A549 (cell line): ENCODE results near the gene NDUFA13. TPM values are rescaled to one million over a fixed set of nuclear protein-coding genes. Genes with fewer than 3 reads are reported as not detected.

Source experiments
- ATAC-seq, 2 experiments: fragments of 200-7000 bp in 1 of 2; fragments of >200 bp in 1 of 2; cut with Nextera tagmentation in 1 of 2; cut with Tn5 transposase in 1 of 2; 3 replicates each; pipeline versions ENCODE4 v1.8.0 to v1.9.1; 2018 to 2020; ENCODE audit warnings: mild to moderate bottlenecking in 1 of 2, moderate library complexity in 1 of 2
- CTCF ChIA-PET: fragments of 300-600 bp; sonication (Branson Sonifier 250); formaldehyde crosslinking; extraction: SDS; loops from one replicate; lab custom pipeline; 2021; ENCODE audit warnings: antibody characterized with exemption, inconsistent platforms; lab: Yijun Ruan, JAX
- POLR2A ChIA-PET: fragments of 350-600 bp; formaldehyde crosslinking; extraction: SDS; loops from one replicate; lab custom pipeline; 2021; ENCODE audit warnings: antibody characterized with exemption, inconsistent platforms; lab: Yijun Ruan, JAX
- DNase-seq, 2 experiments: peaks; one replicate each; pipeline versions ENCODE4 v3.0.0 to v3.0.0-alpha.2; 2011 to 2016; ENCODE audit warnings: low read depth in 1 of 2, low spot score in 1 of 2
- FAIRE-seq: peaks from 2 replicates; lab custom pipeline; 2011; peaks lifted over from hg19 to GRCh38; lab: Jason Lieb, UNC
- H3K27ac ChIP-seq, 2 experiments: fragments of >200 bp; sonication (Bioruptor Twin); formaldehyde crosslinking; 3 replicates each; pipeline ENCODE4 v1.5.1; 2016 to 2017
- H3K4me1 ChIP-seq: fragments of >200 bp; sonication (Bioruptor Twin); formaldehyde crosslinking; 3 replicates; pipeline ENCODE4 v1.6.1; 2016
- H3K4me2 ChIP-seq: fragments of >200 bp; sonication (Bioruptor Twin); formaldehyde crosslinking; 3 replicates; pipeline ENCODE4 v1.6.1; 2016
- H3K4me3 ChIP-seq: fragments of >200 bp; sonication (Bioruptor Twin); formaldehyde crosslinking; 3 replicates; pipeline ENCODE4 v1.5.1; 2016
- H3K9me3 ChIP-seq: fragments of >200 bp; sonication (Bioruptor Twin); formaldehyde crosslinking; 3 replicates; pipeline ENCODE4 v1.6.1; 2016
- ATOH8 ChIP-seq: fragments of 250-450 bp; sonication (Bioruptor Pico); IDR thresholded peaks from 2 replicates; pipeline ENCODE4 v1.5.0; 2020; ENCODE audit warnings: low read depth, mild to moderate bottlenecking, moderate library complexity
- BHLHE40 ChIP-seq: IDR thresholded peaks from 2 replicates; pipeline ENCODE4 v1.6.1; 2012; ENCODE audit warnings: low read depth, low read length, inconsistent platforms
- CHD4 ChIP-seq: fragments of 200-600 bp; sonication (generic); IDR thresholded peaks from 2 replicates; pipeline ENCODE4 v1.6.1; 2016; ENCODE audit warnings: antibody characterized with exemption, mild to moderate bottlenecking, borderline replicate concordance
- ELK1 ChIP-seq: fragments of 150-350 bp; IDR thresholded peaks from 2 replicates; pipeline ENCODE4 v1.6.1; 2014; ENCODE audit warnings: low read depth, mild to moderate bottlenecking, low read length
- EP300 ChIP-seq, 2 experiments: fragments of >200 bp; sonication (Bioruptor Twin); formaldehyde crosslinking; IDR thresholded peaks; 2 replicates in 1 of 2; 3 replicates in 1 of 2; pipeline ENCODE4 v1.6.1; 2016 to 2017
- ESRRA ChIP-seq: fragments of 150-350 bp; IDR thresholded peaks from 2 replicates; pipeline ENCODE4 v1.6.1; 2014; ENCODE audit warnings: mild to moderate bottlenecking, low read length, borderline replicate concordance
- HMGXB4 ChIP-seq: fragments of 250-450 bp; sonication (Bioruptor Pico); IDR thresholded peaks from 2 replicates; pipeline ENCODE4 v1.5.0; 2021; ENCODE audit warnings: mild to moderate bottlenecking, moderate library complexity, borderline replicate concordance
- JUN ChIP-seq, 2 experiments: fragments of >200 bp; sonication (Bioruptor Twin); formaldehyde crosslinking; IDR thresholded peaks; 2 replicates in 1 of 2; 3 replicates in 1 of 2; pipeline ENCODE4 v1.6.1; 2016 to 2017
- JUNB ChIP-seq: fragments of >200 bp; sonication (Bioruptor Twin); formaldehyde crosslinking; IDR thresholded peaks from 2 replicates; pipeline ENCODE4 v1.6.1; 2016
- KDM5A ChIP-seq: fragments of 200-600 bp; sonication (generic); IDR thresholded peaks from 2 replicates; pipeline ENCODE4 v1.6.1; 2016; ENCODE audit warnings: antibody characterized with exemption, mild to moderate bottlenecking
- NFE2L2 ChIP-seq: fragments of 150-350 bp; conservative IDR thresholded peaks from 2 replicates; pipeline ENCODE4 v1.6.1; 2014; ENCODE audit warnings: low read length
- POLR2AphosphoS2 ChIP-seq: conservative IDR thresholded peaks from 2 replicates; pipeline ENCODE4 v1.6.1; 2012; ENCODE audit warnings: low read length, improper control_type of control experiment, inconsistent platforms
- TFCP2L1 ChIP-seq: fragments of 250-450 bp; sonication (Bioruptor Pico); IDR thresholded peaks from 2 replicates; pipeline ENCODE4 v1.5.0; 2021; ENCODE audit warnings: mild to moderate bottlenecking
- ZC3H11A ChIP-seq: fragments of 450-650 bp; IDR thresholded peaks from 2 replicates; pipeline ENCODE4 v1.6.1; 2014; ENCODE audit warnings: antibody characterized with exemption, mild to moderate bottlenecking
- ZSCAN20 ChIP-seq: fragments of 250-450 bp; sonication (Bioruptor Pico); IDR thresholded peaks from 2 replicates; pipeline ENCODE4 v1.8.0; 2022; ENCODE audit warnings: mild to moderate bottlenecking, moderate library complexity
- WGBS: methylation state at CpG from one replicate; pipeline ENCODE4 v1.1.6; 2017; ENCODE audit errors: missing lambda C conversion rate; 5-methylcytosine and 5-hydroxymethylcytosine counted together
- polyA plus RNA-seq, 4 experiments: library from polyadenylated mRNA; depleted of rRNA in 3 of 4; stranded (reverse); fragments of >200 nt; fragmentation: RNase III in 1 of 4; extraction: RNeasy Plus Mini Kit Qiagen cat#74134 plus additional on column Dnase treatment in 1 of 4; gene quantifications; 2 replicates in 3 of 4; 3 replicates in 1 of 4; pipeline ENCODE4 v1.2.3, GENCODE V29; 2011 to 2017
- TF ChIP-seq, protein P1 (sequence below): IDR thresholded peaks from 2 replicates; pipeline ENCODE4 v1.6.1; 2012; ENCODE audit warnings: low read depth, borderline replicate concordance

Gene NDUFA13
- polyA plus RNA-seq, 2 of the 4 experiments (the other 2 are of a cell fraction): 197 to 253 TPM

DNA sequence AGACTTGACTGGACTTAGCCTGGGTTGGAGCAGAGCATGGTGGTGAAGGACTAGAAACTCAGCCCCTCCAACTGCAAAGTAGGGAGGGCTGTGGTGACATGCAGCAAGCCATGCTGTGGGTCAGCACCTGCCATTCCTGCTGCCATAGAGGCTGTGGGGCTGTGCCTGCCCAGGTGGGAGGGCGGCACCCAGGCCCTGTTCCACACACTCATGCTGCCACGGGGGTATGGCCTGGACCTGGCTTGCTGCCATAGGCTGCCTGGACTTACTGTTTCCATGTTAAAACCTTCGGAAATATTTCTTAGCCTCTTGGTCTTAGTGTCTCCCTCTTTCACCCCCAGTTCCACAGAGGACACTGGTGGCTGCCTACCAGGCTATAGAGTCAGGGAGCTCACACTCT, 51.4 kb downstream of the NDUFA13 start:
- Histone ChIP-seq H3K4me3 (no peak overlapping the region), H3K4me2 (no peak overlapping the region), H3K9me3 (no peaks in the 10 kb centered on the region), H3K4me1 (no peaks in the 10 kb centered on the region), H3K27ac (no peak overlapping the region)
- WGBS: 76% methylated on average over 2 of the region's 3 CpGs
- TF ChIP-seq ZSCAN20 (CRISPR knock-in tag) (no peak), JUN (IDR thresholded peaks at IDR 0.05) (no peak), KDM5A (no peak), POLR2AphosphoS2 (no peak), HMGXB4 (CRISPR knock-in tag) (no peak)
- ATAC-seq: no peak
- no peak for DNase-seq
- no peak for FAIRE-seq
- CTCF ChIA-PET: interaction anchor here (0.9 kb wide), 1 partner anchor 12 kb away, joined by 3 read pairs; no protein-coding TSS in a partner anchor
- POLR2A ChIA-PET: no interaction called here

DNA sequence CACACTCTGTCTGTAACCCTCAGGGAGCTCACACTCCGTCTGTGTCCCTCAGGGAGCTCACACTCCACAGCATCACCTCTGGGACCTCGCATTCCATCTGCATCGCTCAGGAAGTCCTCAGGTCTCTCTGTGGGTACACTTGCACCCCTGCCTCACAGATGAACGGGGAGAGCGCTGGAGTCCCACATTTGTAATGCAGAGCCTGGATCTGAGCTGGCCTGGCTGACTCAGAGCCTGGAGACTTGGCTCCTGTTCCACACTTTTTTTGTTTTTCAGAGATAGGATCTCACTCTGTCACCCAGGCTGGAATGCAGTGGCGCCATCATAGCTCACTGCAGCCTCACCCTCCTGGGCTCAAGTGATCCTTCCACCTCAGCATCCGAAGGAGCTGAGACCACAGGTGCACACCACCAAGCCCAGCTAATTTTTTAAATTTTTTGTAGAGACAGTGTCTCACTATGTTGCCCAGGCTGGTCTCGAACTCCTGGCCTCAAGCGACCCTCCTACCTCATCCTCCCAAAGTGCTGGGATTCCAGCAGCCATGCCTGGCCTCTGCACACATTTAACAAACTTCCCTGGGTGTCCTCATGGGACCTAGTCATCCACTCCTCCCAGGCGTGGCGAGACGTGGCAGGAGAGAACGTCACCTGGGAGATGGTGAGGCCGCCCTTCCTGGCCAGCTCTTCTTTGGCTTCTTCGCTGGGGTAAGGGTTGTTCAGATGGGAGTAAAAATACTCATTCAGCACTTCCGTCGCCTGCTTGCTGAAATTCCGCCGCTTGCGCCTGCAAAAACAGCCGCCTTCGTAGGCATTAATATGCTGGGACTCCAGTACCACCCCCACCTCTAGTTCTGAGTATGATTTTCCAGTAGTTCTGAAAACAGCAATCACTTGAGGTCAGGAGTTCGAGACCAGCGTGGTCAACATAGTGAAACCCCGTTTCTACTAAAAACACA, 53.1 kb downstream of the NDUFA13 start:
- Histone ChIP-seq H3K27ac (no peak overlapping the region), H3K4me1 (no peaks in the 10 kb centered on the region), H3K4me3 (no peak overlapping the region), H3K4me2 (no peak overlapping the region), H3K9me3 (no peaks in the 10 kb centered on the region)
- DNase-seq: no peak
- 88% methylated on average over 25 of the region's 25 CpGs for WGBS
- no peak for FAIRE-seq
- TF ChIP-seq, protein P1, sequence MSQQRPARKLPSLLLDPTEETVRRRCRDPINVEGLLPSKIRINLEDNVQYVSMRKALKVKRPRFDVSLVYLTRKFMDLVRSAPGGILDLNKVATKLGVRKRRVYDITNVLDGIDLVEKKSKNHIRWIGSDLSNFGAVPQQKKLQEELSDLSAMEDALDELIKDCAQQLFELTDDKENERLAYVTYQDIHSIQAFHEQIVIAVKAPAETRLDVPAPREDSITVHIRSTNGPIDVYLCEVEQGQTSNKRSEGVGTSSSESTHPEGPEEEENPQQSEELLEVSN: no peak
- no peak for TF ChIP-seq JUNB
- TF ChIP-seq ZSCAN20 (CRISPR knock-in tag): no peak
- no peak for TF ChIP-seq BHLHE40
- TF ChIP-seq KDM5A: no peak
- no peak for TF ChIP-seq EP300 (IDR thresholded peaks at IDR 0.05)
- no peak for TF ChIP-seq CHD4
- no peak for TF ChIP-seq ELK1
- TF ChIP-seq ESRRA: no peak
- ChIA-PET POLR2A (no interaction called here), CTCF (interaction anchor here (1.0 to 1.2 kb wide), 3 partner anchors 10 to 37 kb away, joined by 3 to 4 read pairs (median 4); no protein-coding TSS in a partner anchor)
- no peak for ATAC-seq

DNA sequence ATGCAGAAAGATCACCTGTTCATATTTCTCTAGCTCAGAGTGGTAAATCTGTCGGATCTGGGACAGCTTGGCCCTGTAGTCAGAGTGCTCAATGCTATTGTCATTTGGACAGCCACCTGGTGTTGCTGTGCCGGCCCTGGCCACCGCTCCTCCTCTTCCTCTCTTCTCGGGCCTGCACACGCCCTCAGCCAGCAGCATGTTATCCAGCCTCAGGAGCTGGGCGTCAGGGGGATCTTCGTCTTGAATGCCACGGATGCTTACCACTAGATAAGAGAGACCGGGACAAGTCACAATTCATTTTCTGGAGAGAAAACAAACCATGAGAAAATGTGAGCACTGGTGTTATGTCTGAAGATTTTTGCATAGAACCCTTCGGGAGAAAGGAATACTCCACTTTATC, 54.5 kb downstream of the NDUFA13 start:
- H3K4me1 ChIP-seq: no peaks in the 10 kb centered on the region
- ChIA-PET CTCF (no interaction called here), POLR2A (no interaction called here)
- DNase-seq (no peak), ATAC-seq (no peak), FAIRE-seq (no peak)
- no peak overlapping the region for H3K27ac ChIP-seq
- 77% methylated on average over 10 of the region's 10 CpGs for WGBS
- H3K9me3 ChIP-seq: no peaks in the 10 kb centered on the region
- H3K4me2 ChIP-seq: no peak overlapping the region
- no peak overlapping the region for H3K4me3 ChIP-seq
- TF ChIP-seq ATOH8 (no peak), ZC3H11A (no peak), TFCP2L1 (CRISPR knock-in tag) (no peak), CHD4 (no peak), NFE2L2 (no peak)
